GM18502 (cell line): ENCODE data around the gene RWDD3.

Experiments
- ATAC-seq: cut with Tn5 transposase; IDR thresholded peaks from one replicate; pipeline ENCODE4 v1.9.1; 2021; ENCODE audit warnings: mild to moderate bottlenecking; ENCODE audit not compliant: unreplicated experiment, poor library complexity

RWDD3 gene

GRCh38 chr1:95229037-95229436 is 5.0 kb upstream of the RWDD3 start:
- ATAC-seq, result no peak

GRCh38 chr1:95229706-95230105 is 4.3 kb upstream of the RWDD3 start:
- ATAC-seq, result no peak

DNA sequence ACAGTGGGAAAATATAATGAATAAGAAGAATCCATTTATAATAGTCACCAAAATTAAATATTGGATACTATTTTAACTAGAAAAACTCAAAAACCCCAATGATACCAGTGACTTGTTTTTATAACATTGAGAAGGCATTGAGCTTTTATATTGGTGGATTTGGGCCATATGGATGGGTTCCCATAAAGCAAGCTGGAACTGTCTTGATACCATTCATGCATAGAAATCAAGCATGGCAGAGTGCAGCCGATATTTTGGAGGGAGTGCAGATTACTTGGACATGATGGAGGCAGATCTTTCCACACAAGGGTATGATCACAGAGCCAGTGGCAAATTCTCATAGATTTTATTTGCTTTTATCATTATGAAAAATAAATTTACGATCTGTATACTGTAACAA is 3.8 kb upstream of the RWDD3 start:
- ATAC-seq, result no peak

DNA sequence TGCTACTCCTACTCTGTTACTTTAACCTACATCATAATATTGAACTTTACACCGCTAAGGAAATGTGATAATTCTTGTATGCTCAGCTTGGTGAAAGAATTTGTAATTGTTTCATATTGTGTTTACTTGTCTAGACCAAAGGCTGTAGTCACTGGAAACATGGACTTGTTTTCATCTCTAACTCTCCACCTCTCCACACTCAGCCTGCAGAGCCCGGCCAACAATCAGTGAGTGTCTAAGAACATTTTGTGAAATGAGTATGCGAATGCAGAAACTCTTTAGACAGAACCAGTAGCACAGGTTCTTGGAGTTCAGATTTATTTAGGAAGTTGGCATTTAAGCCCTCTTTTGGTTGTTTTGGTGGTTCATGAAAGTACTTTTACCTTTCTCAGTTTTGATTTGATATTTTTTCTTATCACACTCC is 3.2 kb upstream of the RWDD3 start:
- no peak for ATAC-seq

- no peak for ATAC-seq
Observed at GRCh38 chr1:95232646-95233318, 1.2 kb upstream of the RWDD3 start.

DNA sequence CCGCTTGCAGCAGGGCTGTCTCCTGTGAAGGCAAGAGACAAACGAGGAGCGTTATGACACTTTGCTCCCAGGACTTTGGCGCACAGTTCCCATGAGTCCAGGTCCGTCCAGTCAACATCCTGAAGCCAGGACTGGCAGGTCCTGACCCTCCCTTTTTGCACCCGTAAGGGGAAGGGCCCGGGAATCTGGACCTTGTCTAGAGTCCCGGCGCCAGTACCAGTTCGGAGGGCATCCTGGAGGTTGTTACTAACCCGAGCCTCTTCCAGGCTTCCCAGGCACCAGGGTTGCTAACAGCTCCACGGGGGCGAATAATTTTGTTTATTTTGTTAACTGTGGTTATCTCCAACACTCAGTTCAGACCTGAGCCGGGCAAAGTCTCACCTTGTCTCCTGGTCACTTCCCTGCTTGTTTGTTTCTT is 682 bp upstream of the RWDD3 start:
- ATAC-seq, result no peak

GRCh38 chr1:95236784-95237575 is 3.0 kb downstream of the RWDD3 start:
- no peak for ATAC-seq

DNA sequence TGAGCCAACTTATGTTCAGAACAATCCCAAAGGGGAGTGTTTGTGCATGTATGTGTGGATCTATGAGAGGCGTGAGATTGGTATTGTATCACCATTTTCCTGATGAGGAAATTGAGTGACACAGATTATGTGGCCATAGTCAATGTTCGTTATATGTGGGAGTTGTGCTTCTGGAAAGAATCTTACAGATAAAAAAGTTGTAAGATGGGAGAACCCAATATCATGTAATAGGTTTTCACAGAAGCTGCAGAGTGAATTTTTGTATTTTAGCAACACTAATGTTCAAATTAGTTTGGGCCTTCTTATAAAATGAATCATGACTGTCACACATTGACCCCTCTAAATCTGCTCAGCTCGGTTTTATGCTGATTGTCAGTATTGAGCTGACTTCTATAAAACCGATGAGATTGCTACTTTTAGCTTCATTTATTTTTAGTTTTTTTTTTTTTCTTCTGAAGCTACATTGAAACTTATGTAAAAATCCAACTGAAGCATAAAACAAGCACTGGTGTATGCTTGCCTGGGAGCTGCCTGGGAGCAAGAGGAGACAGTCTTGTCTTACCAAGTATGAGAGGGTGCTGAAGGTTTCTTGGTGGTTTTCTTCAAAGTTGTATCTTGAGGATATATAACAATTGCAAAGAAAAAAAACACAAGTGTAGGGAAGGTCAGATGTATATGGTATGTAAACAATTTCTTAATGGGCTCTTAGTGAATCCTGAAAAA is 4.1 kb downstream of the RWDD3 start:
- ATAC-seq, result no peak

DNA sequence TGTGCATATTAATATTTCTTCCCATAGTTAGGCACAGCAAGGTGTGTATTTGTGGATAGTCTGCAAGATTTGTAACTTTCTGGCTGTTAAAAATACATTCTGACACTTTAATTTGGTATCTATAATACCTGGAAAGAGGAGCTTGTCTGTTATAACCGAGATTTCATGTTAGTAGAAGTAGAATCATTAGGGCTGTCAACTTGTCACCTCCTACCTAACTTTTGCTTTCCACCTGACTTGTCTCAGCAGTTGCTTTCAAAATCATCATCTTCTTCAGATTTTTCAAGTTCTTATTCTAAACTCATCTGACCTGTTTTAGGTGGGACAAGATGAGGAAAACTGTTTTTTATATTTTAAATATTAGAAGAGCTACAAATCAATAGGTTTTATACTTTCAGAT is 11.0 kb downstream of the RWDD3 start:
- ATAC-seq, result no peak

- no peak for ATAC-seq
Observed at GRCh38 chr1:95246511-95246910, 12.5 kb downstream of the RWDD3 start.

- ATAC-seq, result no peak
Observed at GRCh38 chr1:95247607-95248006, 13.6 kb downstream of the RWDD3 start.

- no peak for ATAC-seq
Observed at GRCh38 chr1:95249916-95250315, 15.9 kb downstream of the RWDD3 start.

DNA sequence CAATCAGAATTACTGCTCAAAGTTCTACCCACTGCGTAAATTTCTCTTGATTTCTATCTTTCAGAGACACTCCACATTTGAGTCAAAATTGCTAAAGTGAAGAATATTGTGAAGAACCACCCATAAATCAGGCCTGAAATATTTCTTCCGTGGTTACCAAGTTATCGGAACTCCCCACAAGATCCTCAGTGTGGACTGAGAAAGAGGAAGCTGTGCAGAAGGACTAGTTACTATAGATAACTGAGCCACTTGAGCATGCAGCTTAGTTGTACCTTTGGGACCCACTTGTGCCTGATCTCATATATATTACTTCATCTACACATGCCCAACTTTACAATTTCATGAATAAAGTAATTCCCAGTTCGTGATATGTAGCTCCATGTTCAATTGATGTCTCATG is 18.4 kb downstream of the RWDD3 start:
- peak; percentile 63 for ATAC-seq

DNA sequence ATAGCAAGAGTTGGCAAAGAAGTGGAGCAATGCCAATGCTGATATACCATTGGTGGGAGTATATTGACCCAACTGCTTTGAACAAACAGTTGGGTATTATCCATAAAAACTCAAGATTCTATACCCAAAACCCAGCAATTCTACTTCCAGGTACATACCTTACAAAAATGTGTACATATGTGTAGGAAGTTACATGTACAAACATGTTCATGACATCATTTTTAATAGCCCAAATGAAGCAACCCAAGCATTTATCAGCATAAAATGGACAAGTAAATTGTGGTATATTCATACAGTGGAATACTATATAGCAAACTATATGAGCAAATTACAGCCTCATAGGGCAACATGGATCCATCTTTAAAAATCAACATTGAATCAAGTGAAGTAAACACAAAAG is 20.9 kb downstream of the RWDD3 start:
- no peak for ATAC-seq

DNA sequence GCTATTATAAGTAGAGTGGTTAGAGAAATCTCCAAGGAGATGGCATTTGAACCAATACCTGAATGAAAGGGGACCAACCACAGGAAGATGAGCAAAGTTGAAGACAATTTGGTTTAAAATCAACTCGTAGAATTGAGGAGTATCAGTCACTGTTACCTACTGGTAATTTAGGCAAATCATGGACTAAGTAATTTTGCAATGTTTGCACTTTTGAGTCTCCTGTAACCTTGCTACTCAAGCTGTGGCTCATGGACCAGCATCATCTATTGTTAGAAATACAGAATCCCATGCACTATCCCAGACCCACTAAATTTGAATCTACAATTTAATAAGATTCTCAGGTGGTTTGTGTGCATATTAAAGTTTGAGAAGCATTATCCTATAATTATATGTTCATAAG is 21.8 kb downstream of the RWDD3 start:
- ATAC-seq, result no peak

DNA sequence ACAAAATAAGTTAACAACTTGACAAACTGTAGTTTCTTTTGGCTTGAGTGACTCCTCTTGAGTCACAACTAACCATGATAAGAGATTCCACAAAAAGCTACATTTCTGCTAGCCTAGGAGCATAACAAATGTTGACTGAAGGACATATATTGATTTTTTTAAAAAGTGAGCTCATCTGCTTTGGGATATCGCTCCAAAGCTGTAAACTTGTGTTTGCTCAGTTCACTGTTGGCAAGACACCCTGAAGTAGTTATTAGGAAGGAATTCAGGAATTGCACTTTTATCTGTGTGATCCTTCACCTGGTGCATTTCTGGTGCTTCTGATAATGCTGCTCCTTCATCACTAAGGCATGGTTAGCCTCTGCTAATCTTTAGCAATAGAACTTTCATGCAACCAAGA is 23.7 kb downstream of the RWDD3 start:
- no peak for ATAC-seq

DNA sequence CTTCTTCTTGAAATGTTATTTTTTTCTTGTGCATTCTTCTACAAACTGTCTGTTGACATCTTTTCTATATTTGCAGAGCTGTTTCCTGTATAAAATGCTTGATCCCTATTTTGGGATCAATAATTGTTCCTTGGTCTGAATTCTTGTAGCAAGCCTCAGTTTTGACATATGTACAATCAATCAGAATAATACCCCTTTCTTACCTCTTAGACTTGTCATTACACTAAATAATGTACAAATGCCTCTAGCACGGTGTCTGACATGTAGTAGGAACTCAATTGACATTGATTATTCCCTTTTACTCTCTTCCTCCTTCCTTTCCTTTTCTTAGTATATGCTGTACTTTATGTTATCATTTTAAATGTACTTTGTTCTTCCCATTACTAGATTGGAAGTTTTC is 25.2 kb downstream of the RWDD3 start:
- no peak for ATAC-seq

GRCh38 chr1:95262913-95263312 is 28.9 kb downstream of the RWDD3 start:
- no peak for ATAC-seq

DNA sequence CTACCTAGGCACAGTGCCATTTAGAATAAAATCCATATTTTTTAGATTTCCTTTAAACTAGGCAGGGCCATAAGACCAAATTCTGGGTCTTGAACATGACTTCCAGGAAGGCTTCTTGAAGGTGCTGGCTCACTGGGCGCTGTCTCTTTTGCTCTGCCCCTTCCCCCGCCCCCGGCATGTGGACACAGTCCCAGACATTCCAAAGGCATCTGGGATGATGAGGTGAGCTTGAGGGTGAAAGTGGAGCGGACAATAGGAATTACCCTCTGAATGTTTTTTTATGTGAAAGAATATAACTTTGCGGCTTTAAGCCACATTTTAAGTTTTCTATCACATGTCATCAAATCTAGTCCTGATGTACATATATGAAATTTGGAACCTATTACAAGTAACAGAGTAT is 29.4 kb downstream of the RWDD3 start:
- ATAC-seq, result no peak

- no peak for ATAC-seq
Observed at GRCh38 chr1:95265106-95265505, 31.1 kb downstream of the RWDD3 start.

GRCh38 chr1:95276429-95276828 is 42.4 kb downstream of the RWDD3 start:
- ATAC-seq, result no peak
